ENCODE data around the gene SMARCAL1. TPM values are rescaled to one million over a fixed set of nuclear protein-coding genes. Genes with fewer than 3 reads are reported as not detected.

Gene SMARCAL1
- total RNA-seq, 4 donors from 2014 or later: 6.3 to 15.8 (median 11.6) TPM

- no peak for TF ChIP-seq EP300 (IDR thresholded peaks at IDR 0.05)
- no peak for TF ChIP-seq POLR2AphosphoS5 (IDR thresholded peaks at IDR 0.05)
- TF ChIP-seq CTCF (IDR thresholded peaks at IDR 0.05): no peak
- no peak for TF ChIP-seq POLR2A (IDR thresholded peaks at IDR 0.05; ENCODE audit: low read depth)
- intact Hi-C loops (cut with DNase I): no loop called here
- Histone ChIP-seq H3K9me3 (no peaks in the 10 kb centered on the region), H3K27me3 (no peaks in the 10 kb centered on the region), H3K27ac (replicated peaks in 1 of 4) (no peak overlapping the region), H3K4me1 (peaks cover 0 to 14% (median 10%) of the 10 kb centered on the region in 4 donors), H3K36me3 (peaks cover 16 to 53% (median 41%) of the 10 kb centered on the region in 4 donors), H3K4me3 (no peak overlapping the region)
- 84% methylated on average over 3 of the region's 3 CpGs for WGBS
- no peak for DNase-seq (ENCODE audit: extremely low spot score)
These were observed 3.3 kb downstream of the SMARCAL1 start for GRCh38 chr2:216415541-216415940.

- Histone ChIP-seq H3K9me3 (no peaks in the 10 kb centered on the region), H3K27me3 (no peaks in the 10 kb centered on the region), H3K36me3 (peaks cover 28 to 65% (median 53%) of the 10 kb centered on the region in 4 donors), H3K27ac (replicated peaks in 1 of 4) (no peak overlapping the region), H3K4me3 (no peak overlapping the region), H3K4me1 (peaks cover 0 to 14% (median 10%) of the 10 kb centered on the region in 4 donors)
- WGBS: 91% methylated on average over 6 of the region's 6 CpGs
- intact Hi-C loops (cut with DNase I): no loop called here
- TF ChIP-seq POLR2AphosphoS5 (IDR thresholded peaks at IDR 0.05): no peak
- DNase-seq (ENCODE audit: extremely low spot score): no peak
These were observed 4.5 kb downstream of the SMARCAL1 start for GRCh38 chr2:216416571-216417307.

GRCh38 chr2:216418981-216419380 is 6.7 kb downstream of the SMARCAL1 start:
- intact Hi-C loops (cut with DNase I): no loop called here
- H3K27ac ChIP-seq (replicated peaks in 1 of 4): no peak overlapping the region
- TF ChIP-seq EP300 (IDR thresholded peaks at IDR 0.05) (no peak), CTCF (IDR thresholded peaks at IDR 0.05) (no peak), POLR2AphosphoS5 (IDR thresholded peaks at IDR 0.05) (no peak), POLR2A (IDR thresholded peaks at IDR 0.05; ENCODE audit: low read depth) (no peak)
- H3K36me3 ChIP-seq: peaks cover 48 to 87% (median 75%) of the 10 kb centered on the region in 4 donors
- no peaks in the 10 kb centered on the region for H3K27me3 ChIP-seq
- H3K4me1 ChIP-seq: no peaks in the 10 kb centered on the region
- 54% methylated on average over 1 of the region's 1 CpG for WGBS
- no peaks in the 10 kb centered on the region for H3K9me3 ChIP-seq
- no peak for DNase-seq (ENCODE audit: extremely low spot score)
- no peak overlapping the region for H3K4me3 ChIP-seq

- no peak for DNase-seq (ENCODE audit: extremely low spot score)
- WGBS: 91% methylated on average over 9 of the region's 9 CpGs
- TF ChIP-seq EP300 (IDR thresholded peaks at IDR 0.05): no peak
- no peak for TF ChIP-seq CTCF (IDR thresholded peaks at IDR 0.05)
- TF ChIP-seq POLR2A (IDR thresholded peaks at IDR 0.05; ENCODE audit: low read depth): no peak
- TF ChIP-seq POLR2AphosphoS5 (IDR thresholded peaks at IDR 0.05): no peak
- Histone ChIP-seq H3K36me3 (peaks cover 62 to 92% (median 82%) of the 10 kb centered on the region in 4 donors), H3K4me1 (no peaks in the 10 kb centered on the region), H3K27ac (replicated peaks in 1 of 4) (no peak overlapping the region), H3K4me3 (no peak overlapping the region), H3K27me3 (no peaks in the 10 kb centered on the region), H3K9me3 (no peaks in the 10 kb centered on the region)
- intact Hi-C loops (cut with DNase I): no loop called here
These were observed 8.2 kb downstream of the SMARCAL1 start for GRCh38 chr2:216420367-216421101.

- 85% methylated on average over 2 of the region's 2 CpGs for WGBS
- H3K4me1 ChIP-seq: no peaks in the 10 kb centered on the region
- intact Hi-C loops (cut with DNase I): no loop called here
- H3K27me3 ChIP-seq: no peaks in the 10 kb centered on the region
- H3K4me3 ChIP-seq: no peak overlapping the region
- peaks cover 58 to 93% (median 72%) of the 10 kb centered on the region in 4 donors for H3K36me3 ChIP-seq
- H3K27ac ChIP-seq (replicated peaks in 1 of 4): no peak overlapping the region
- H3K9me3 ChIP-seq: no peaks in the 10 kb centered on the region
- DNase-seq (ENCODE audit: extremely low spot score): no peak
- no peak for TF ChIP-seq EP300 (IDR thresholded peaks at IDR 0.05)
- no peak for TF ChIP-seq CTCF (IDR thresholded peaks at IDR 0.05)
- no peak for TF ChIP-seq POLR2AphosphoS5 (IDR thresholded peaks at IDR 0.05)
- TF ChIP-seq POLR2A (IDR thresholded peaks at IDR 0.05; ENCODE audit: low read depth): no peak
These were observed 10.8 kb downstream of the SMARCAL1 start for GRCh38 chr2:216423071-216423470.

Data from esophagus muscularis mucosa (tissue), 4 donors.